ENCODE results near the gene INTS7.

GRCh38 chr1:212034516-212035122 is 738 bp downstream of the INTS7 start:
- TF ChIP-seq POLR2AphosphoS5 (IDR thresholded peaks at IDR 0.05) (no peak), POLR2A (IDR thresholded peaks at IDR 0.05) (no peak), EP300 (IDR thresholded peaks at IDR 0.05) (no peak)
- TF ChIP-seq, protein P1, sequence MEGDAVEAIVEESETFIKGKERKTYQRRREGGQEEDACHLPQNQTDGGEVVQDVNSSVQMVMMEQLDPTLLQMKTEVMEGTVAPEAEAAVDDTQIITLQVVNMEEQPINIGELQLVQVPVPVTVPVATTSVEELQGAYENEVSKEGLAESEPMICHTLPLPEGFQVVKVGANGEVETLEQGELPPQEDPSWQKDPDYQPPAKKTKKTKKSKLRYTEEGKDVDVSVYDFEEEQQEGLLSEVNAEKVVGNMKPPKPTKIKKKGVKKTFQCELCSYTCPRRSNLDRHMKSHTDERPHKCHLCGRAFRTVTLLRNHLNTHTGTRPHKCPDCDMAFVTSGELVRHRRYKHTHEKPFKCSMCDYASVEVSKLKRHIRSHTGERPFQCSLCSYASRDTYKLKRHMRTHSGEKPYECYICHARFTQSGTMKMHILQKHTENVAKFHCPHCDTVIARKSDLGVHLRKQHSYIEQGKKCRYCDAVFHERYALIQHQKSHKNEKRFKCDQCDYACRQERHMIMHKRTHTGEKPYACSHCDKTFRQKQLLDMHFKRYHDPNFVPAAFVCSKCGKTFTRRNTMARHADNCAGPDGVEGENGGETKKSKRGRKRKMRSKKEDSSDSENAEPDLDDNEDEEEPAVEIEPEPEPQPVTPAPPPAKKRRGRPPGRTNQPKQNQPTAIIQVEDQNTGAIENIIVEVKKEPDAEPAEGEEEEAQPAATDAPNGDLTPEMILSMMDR (IDR thresholded peaks at IDR 0.05) = no peak

Measured in sigmoid colon (tissue), 4 donors.